ENCODE data around the gene EREG.

The EREG gene

DNA sequence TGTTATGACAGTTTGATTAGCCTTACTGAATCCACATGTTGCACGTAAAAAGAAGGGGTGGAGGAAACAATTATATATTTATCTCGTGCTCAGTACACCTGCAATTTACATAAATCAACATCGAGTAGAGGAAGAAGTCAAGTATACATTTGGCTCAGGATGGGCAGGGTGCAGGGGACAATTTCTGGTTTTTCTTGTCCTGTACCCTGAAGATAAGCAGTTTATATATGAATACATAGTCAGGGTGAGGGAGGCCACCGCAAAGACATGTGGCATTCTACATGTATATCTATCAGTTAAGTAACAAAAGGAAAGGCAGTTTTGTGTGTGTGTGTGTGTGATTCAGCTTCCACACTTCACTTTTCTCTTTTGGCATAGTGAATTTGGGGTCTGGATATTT lies 11.1 kb upstream of the EREG start:
- no peak for FAIRE-seq

DNA sequence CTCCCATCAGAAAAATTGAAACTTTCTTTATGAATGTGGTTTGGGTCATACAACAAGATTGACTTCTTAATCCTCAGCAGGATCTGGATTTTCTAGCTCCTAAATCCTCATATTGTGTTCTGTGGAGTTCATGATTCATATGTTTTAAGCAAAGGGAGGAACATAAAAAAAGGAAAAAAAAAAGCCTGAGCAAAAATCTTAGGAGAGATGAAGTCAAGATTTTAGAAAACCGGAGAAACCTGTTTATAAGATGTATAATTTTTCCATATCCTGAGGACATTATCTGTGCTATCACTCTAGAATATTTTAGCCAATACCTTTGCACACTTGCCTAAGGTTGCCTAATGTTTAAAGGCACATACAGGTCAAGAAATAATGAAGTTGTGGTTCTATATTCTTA lies 7.0 kb upstream of the EREG start:
- no peak for FAIRE-seq

DNA sequence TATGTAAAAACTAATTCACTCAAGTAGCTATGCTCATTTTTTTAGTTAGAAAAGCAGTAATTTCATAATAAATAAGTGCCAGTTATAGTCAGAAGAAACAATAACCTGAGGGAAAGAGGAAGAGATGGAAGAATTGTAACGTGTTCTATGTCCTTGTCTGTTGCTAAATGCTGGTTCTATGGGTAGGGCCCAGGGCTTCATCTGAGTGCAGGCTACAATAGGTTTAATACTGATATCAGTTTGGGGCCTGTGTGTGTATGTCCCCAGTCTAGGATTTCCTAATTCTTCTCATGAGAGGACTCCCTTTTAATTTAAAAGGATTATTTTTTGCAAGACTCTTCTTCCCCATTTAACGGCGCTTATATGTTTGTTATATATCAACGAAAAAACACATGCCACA lies 3.3 kb upstream of the EREG start:
- no peak for FAIRE-seq

DNA sequence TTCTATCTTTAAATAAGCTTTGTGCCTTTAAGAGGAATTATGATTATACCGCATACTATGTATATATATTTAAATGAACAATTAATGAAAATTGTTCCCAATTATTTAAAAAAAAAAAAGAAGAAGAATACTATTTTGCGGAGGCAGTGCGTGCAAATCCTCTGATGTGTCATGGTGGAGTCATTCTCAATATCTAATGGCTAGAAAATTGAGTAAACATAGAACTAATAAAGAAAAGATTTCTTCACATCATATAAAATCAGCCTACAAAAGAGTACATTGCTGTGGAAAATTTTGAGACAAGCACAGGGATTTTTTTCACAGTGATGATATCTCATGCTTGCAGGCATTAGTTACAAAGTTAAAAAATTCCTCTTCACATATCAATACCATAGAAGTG lies 2.6 kb upstream of the EREG start:
- no peak for FAIRE-seq

DNA sequence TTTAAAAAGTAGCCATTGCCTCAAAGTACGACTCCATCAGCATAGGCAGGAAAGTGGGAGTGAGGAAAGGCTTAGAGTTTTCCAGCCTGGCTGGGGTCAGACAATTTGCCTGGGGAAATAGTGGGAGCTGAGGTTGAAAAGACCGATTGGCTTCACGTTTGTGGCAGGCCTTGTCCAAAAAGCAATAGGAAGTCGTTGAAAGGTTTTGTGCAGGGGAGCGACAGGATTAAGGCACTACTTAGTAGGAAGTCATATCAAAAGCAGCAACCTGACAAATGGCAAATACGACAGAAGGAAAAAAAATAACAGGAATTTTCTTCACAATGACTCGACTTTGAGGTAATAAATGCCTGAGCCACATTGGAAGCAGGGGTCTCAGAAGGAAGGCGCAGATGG lies 691 bp upstream of the EREG start:
- no peak for FAIRE-seq

DNA sequence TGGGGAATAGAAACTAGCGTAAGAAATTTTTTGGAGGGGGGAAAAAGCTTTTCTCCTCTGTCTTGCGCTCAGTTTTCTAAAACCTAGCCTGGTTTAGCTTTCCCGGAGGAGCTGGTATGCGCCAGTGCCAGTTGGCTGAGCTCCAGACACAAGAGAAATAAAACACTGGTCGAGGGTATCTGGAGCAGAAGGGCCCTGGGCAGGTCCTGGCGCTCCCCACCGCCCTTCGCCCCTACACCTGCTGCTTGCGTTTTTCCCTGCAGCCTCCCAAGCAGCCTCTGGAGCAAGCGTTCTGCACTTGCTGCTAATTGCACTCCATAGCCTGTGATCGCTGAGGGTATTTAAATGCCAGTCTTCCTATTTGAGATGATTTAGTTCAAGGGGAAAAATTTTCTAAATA lies 816 bp downstream of the EREG start:
- FAIRE-seq = no peak

DNA sequence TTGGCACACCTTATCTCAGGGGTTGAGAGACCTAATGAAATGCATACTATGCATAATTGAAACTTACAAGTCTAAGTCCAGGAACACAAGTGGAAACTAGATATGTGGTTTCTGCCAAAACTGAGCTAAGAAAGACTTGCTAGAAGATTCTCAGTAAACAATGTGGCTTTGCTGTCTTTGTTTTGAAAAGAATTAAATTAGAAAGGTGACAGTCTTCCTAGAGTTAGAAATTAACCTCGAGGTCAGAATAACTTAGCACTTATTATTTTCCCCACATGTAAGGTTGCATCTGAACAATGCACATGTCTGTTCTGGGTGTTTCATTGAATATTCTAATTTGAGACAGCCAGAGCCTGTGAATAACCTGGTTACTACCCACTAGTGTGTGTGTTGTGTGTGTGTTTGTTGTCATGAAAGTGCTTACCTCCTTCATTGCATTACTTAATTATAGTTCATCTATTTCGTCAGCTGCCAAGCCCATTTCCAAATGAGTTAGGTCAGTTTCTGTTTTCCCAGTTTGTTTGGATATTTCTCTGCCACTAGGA lies 1.5 kb downstream of the EREG start:
- no peak for FAIRE-seq

DNA sequence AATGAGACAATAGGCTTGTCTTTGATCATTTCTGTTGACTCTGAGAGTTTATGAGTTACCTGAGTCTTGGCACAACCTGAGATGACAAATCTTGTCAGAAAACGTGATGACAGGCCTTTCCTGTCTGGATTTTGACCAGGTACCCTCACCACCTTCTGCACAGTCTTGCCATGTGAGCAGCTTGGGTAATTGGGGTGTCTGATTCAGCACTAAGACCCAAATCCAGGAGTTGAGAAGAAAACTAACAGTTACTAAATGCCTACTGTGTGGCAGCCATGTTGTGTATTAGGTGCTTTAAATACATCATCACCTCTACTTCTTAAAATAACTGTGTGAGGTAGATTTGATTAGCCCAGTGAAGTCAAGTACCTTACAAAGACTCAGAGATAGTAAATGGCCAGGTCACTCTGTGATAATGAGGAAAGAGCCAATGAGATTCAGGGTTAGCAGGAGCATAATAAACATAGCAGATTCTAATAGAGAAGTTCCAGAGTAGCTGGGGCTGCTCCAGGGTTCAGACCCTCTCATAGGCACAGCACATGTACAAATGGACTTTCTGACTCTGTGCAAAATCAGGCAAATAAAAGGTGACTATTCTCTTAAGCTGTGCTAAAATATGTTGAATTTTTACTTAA lies 2.8 kb downstream of the EREG start:
- no peak for FAIRE-seq

DNA sequence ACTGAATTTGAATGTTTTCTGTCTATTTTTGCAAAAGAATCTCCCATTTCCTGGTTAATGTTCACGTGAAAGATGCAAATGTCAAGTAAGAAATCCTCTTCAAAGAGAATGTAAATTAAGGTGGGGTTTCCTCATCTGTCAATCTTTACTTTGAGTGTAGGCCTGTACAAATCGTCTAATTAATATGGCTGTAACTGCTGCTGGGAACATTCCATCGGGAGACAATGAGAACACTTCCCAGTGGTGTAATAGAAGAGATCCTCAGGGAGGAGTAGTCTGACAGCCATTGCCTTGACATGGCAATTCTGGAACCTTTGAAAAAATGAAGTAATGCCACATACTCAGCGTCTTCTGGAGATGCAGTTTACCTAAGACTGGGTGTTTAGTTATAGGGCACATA lies 3.7 kb downstream of the EREG start:
- FAIRE-seq = no peak

DNA sequence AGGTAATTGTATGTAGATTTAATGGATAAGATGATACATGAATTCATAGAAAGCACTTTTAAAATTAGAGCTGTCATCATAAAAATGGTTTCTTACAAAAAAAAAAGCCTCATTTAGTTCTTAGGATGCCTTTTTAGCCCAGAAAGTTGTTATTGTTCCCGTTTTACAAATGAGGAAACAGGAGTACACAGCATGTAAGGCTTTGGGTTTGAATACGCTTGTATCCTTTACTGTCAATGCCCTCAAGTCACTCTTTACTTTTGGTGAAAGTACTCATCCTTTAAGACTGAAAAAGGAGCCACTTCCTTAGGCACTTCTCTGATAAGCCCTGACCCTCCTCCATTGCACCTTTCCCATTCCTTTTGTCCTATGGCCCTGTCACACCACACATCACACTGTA lies 4.9 kb downstream of the EREG start:
- no peak for FAIRE-seq

DNA sequence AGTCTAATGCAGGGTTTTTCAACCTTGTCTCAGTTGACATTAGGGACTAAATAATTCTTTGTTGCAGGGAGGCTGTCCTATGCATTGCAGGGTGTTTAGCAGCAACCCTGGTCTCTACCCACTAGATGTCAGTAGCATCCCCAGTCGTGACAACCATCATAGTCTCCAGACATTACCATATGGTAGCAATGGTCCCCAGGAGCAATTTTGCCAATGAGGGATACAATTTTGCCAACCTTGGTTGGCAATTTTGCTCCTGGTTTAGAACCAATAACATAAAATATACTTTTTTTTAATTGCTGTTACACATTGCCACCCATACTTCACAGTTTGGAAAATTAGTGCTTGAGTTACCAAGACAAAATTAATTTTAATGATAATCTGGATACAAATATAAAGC lies 6.0 kb downstream of the EREG start:
- no peak for FAIRE-seq

DNA sequence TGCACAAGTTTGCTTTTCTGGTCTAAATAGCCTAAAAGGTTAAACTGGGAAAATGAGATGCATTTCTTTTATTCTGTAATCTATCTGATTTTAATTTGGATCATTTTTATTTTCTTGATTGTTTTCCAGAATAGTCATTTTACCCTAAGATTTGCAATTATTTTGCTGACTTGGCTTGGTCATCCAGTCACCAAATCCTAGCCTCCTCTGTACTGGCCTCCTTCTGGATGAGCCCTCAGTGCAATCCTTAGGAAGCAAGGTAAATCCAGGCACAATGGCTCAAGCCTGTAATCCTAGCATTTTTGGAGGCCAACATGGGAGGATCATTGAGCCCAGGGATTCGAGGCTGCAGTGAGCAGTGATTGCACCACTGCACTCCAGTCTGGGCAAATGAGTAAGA lies 9.2 kb downstream of the EREG start:
- FAIRE-seq = no peak

DNA sequence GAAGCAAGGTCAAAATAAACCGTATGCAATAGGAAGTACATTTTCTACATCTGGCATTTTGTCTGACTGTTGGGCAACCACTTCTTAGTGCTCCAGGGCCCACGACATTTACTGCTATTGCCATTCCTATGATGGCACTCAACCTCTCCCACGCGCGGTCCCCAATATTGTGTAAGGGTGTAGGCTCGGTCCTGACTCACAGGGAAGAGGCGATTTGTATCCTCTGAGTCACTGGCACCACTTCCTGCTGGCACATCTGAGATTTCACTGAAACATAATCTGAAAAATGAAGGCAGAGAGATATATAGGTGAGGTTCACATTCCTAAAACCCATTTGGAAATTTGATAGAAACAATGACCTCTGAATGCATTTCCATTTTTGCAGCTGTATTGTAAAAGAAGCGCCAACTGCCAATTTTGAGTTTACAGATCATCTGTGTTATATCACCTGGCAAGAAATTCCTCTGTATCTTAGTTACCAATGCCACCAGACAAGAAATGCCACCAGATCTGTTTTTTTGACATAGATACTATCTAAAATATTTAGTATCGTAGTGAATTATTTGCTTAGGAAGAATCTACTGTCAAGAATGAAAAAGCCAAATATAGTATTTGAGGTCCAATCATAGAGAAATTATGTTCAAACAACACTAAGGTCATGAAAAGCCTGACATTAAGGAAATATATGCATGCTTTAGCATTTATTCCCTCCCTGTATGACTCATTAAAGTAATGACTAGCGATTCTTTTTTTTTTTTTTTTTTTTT lies 9.8 kb downstream of the EREG start:
- no peak for FAIRE-seq

DNA sequence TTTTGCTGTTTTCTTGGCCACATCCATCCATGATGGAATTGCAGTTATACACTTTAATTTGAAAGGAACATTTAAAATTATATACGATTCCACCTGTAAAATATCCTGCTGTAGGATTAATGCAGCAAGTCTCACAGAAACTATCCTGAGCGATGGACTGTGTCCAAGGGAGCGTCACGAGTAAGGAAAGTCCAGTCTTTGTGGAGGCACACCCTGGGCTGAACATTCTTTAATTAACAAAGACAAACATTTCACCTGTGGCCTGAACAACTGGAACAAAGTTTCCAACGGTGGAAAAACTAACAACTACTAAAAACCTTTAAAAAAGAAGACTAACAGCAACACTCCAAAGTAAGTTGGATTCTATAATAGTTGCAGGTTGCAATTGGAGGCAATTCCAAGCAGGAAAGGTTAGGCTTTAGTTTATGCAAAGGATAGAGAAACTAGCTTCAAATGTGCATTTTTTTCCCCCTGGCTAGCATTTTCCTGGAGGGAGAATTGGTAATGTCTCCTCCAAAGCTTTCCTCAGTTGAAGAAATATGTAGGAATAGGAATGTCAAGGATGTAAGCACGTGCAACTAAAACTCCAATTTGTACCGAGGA lies 11.0 kb downstream of the EREG start:
- peak; percentile 10 for FAIRE-seq

DNA sequence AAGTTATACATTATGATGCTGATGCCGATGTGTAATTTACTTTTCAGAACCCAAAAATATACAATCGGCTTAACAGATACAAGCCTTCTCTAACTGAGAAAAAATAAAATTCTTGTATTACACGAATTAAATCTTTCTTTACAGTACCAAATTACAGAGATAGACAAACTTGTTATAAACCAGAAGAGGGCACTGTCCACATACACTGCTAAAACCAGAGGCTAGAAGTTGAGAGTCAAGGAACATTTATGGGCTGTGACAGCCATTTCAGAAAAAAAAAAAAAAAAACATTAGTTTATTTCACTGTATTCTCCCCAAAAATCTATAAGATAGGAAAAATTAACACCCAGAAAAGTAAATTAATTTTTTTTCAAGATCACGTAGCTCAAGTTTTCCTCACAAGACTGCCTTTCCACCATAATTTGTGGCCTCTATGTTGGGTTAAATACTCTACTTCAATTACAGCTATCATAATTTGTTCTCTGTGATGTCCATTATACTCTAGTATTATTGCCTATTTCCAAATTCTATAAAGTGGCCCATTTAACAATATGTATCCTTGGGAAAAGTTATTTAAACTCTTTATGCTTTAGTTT lies 12.0 kb downstream of the EREG start:
- peak; percentile 86 for FAIRE-seq

DNA sequence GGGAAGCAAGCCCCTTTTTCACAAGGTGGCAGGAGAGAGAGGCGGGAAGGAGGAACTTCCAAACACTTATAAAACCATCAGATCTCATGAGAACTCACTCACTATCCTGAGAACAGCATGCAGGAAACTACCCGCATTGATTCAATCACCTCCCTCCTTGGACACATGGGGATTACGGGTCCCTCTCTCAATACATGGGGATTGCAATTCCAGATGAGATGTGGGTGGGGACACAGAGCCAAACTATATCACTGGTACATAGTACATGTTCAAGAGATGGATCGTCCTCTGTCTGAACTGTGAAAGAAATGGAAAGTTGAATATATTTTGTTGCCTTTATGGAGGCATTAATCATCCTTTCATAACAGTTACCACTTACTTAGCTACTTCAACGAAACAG lies 12.8 kb downstream of the EREG start:
- FAIRE-seq = no peak

DNA sequence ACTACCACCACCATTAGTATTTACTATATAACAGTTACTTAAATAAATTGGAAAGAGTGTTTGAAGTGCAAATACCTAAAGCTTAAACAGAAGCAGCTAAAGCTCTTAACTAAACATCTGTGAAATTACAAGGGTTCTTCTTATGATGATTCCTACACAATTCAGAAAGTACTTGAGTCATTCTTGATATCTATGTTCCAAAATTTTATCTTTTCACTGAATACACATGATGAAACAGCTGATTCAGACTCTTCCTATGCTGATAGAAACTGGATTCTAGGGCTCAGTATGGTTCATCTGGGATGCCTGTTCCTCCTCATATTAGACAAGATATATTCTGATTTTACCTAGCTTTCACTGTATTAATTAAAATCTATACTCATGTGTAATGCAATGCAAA lies 13.6 kb downstream of the EREG start:
- FAIRE-seq = no peak

DNA sequence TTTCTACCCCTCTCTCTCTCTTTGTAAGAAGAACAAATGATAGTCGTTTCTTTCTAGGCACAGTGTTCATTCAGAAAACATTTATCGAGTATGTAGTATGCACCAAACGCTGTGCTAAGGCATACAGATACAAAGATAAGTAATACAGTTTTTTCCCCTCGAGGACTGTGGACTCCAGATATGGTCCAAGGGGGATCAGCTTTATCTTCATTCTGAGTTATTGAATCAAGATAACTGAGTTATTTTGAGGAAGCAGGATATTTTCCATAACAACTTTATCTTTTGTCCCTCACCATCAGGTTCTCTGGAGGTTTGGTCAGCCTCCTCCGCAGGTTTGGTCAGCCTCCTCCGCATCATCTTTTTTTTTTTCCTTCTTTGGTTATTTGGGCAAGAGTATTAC lies 15.0 kb downstream of the EREG start:
- no peak for FAIRE-seq

DNA sequence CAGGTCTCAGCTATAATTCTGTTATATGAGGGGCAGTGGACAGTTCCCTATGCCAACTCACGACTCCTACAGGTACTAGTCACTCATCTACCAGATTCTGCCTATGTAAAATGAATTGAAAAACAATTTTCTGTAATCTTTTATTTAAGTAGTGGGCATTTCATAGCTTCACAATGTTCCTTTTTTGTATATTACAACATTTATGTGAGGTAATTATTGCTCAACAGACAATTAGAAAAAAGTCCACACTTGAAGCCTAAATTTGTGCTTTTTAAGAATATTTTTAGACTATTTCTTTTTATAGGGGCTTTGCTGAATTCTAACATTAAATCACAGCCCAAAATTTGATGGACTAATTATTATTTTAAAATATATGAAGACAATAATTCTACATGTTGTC lies 20.4 kb downstream of the EREG start:
- FAIRE-seq = no peak

DNA sequence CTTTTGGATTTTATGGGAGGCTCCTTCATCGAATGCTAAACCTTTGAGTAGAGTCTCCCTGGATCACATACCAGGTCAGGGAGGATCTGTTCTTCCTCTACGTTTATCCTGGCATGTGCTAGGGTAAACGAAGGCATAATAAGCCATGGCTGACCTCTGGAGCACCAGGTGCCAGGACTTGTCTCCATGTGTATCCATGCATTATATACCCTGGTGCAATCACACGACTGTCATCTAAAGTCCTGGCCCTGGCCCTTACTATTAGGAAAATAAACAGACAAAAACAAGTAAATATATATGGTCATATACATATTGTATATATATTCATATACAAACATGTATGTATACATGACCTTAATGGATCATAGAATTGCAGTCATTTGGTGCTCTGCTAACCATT lies 21.2 kb downstream of the EREG start:
- peak; percentile 45 for FAIRE-seq

DNA sequence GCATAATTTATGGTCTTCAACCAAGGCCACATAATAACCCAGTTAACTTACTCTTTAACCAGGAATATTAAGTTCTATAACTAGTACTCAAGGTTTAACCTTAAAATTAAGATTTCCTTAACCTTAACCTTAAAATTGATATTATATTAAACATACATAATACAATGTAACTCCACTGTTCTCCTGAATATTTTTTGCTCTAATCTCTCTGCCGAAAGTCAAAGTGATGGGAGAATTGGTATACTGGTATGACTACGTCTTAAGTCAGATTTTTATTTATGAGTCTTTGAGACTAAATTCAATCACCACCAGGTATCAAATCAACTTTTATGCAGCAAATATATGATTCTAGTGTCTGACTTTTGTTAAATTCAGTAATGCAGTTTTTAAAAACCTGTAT lies 22.8 kb downstream of the EREG start:
- FAIRE-seq = no peak

DNA sequence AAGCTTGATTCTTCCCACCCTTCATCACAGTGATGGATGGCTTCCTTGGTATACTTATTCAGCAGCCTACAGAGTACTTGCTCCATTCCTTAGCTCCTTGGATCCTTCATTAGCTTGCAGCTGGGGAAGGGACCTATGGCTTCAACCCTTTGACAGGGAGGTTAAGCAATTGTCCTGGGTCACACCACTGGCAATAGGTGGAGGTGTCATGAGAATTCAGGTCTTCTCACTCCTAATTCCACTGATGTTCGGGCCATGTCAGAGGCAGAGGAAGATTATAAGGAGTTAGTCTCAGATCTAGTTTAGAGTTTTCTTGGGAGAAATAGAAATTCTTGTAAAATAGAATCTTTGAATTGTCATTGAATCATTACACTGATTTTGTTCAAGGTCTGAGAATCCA lies 24.5 kb downstream of the EREG start:
- no peak for FAIRE-seq

DNA sequence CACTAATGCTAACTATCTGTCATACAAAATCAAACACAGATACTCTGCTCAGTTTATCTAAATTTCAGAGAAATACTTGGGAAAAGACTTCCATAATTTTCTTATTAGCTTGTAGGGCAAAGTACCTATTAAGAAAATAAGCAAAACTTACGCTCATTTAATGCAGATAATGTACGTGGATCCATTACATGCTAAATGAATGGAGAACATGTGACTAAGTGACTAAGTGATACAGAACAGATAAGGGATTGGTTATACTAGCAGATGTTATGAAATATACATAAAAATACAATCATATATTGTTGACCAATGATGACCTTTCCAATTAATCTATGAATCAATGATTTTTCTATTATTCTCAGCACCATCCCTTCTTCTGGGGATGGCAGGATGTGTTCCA lies 25.7 kb downstream of the EREG start:
- FAIRE-seq = no peak

DNA sequence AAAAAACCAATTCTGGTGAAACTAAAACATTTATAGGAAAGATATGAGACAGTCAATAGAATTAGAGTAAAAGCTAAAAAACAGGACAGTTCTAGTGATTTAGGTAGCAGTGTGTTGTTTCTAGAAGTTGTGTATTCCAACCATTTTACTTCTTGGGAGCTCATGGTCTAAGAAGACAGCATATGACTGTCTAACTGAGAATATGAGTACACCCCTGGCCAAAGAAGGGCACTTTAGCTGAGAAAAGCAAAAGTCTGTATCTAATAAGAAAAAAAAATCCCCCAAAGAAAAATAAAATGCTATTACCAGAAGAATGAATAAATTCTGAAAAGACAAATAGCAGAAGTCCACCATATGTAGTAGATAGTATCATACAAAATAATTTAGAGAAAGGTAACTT lies 26.4 kb downstream of the EREG start:
- no peak for FAIRE-seq
